OCI-LY7 (cell line): ENCODE measurements around the gene NAPG.

Experiments
- EZH2phosphoT487 ChIP-seq: fragments of 200-600 bp; sonication (generic); IDR thresholded peaks from 2 replicates; pipeline ENCODE4 v1.6.1; 2018; ENCODE audit warnings: low read depth, borderline replicate concordance, mild to moderate bottlenecking, mixed run types, antibody characterized with exemption, low read length, moderate library complexity, mixed read lengths
- TF ChIP-seq, protein P1 (sequence below): fragments of 200-600 bp; sonication (generic); conservative IDR thresholded peaks from 2 replicates; pipeline ENCODE4 v1.5.1; 2014; ENCODE audit warnings: mild to moderate bottlenecking, antibody characterized with exemption, low read length, moderate library complexity, mixed read lengths

DNA sequence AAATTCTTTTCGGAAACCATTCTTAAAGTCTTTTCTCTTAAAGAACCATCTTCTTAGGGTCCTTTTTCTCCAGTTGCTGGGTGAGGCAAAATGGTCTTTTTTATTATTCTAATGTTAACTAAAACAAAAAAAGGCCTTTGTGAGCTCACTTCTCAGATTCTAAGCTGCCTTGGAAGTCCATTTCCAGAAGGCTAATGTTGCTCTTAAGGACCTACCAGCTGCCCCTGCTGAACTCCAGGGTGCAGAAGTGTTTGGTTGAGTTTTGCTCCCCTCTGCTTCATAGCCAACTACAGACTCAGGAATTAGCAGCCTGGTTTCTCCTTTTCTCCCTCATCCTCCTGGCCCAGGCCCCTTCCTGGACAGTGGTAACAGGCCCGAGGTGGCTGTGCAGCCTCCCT lies 48.0 kb upstream of the NAPG start:
- TF ChIP-seq EZH2phosphoT487 = no peak
- TF ChIP-seq, protein P1, sequence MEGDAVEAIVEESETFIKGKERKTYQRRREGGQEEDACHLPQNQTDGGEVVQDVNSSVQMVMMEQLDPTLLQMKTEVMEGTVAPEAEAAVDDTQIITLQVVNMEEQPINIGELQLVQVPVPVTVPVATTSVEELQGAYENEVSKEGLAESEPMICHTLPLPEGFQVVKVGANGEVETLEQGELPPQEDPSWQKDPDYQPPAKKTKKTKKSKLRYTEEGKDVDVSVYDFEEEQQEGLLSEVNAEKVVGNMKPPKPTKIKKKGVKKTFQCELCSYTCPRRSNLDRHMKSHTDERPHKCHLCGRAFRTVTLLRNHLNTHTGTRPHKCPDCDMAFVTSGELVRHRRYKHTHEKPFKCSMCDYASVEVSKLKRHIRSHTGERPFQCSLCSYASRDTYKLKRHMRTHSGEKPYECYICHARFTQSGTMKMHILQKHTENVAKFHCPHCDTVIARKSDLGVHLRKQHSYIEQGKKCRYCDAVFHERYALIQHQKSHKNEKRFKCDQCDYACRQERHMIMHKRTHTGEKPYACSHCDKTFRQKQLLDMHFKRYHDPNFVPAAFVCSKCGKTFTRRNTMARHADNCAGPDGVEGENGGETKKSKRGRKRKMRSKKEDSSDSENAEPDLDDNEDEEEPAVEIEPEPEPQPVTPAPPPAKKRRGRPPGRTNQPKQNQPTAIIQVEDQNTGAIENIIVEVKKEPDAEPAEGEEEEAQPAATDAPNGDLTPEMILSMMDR = no peak
